ENCODE results near the gene LRRTM2.

GRCh38 chr5:138889994-138890393, 14.9 kb upstream of the LRRTM2 start:
- TF ChIP-seq POLR2A (IDR thresholded peaks at IDR 0.05; ENCODE audit: low read length), result no peak
- TF ChIP-seq GATA1 (IDR thresholded peaks at IDR 0.05; ENCODE audit: low read depth, low read length), result no peak
